Vagina (tissue), 2 donors: ENCODE measurements around the gene FGFBP1. TPM values are rescaled to one million over a fixed set of nuclear protein-coding genes. Genes with fewer than 3 reads are reported as not detected.

ENCODE experiments used
- DNase-seq, 2 donors: peaks; one replicate each; pipeline ENCODE4 v3.0.0-alpha.2; 2017; ENCODE audit errors: extremely low spot score in 2 of 2
- H3K27ac ChIP-seq: fragments of 200-600 bp; sonication (generic); one replicate; pipeline ENCODE4 v1.5.1; 2019
- H3K27me3 ChIP-seq: fragments of 200-600 bp; sonication (generic); one replicate; pipeline ENCODE4 v1.5.1; 2019
- H3K36me3 ChIP-seq, 2 donors: fragments of 200-600 bp; sonication (generic); one replicate each; pipeline ENCODE4 v1.5.1; 2017 to 2019
- H3K4me1 ChIP-seq: fragments of 200-600 bp; sonication (generic); one replicate; pipeline ENCODE4 v1.5.1; 2019
- H3K4me3 ChIP-seq, 2 donors: fragments of 200-600 bp; sonication (generic); 1 replicate in 1 of 2; 2 replicates in 1 of 2; pipeline ENCODE4 v1.5.1; 2016 to 2019
- H3K9me3 ChIP-seq: fragments of 200-600 bp; sonication (generic); one replicate; pipeline ENCODE4 v1.5.1; 2019
- CTCF ChIP-seq, 3 experiments: fragments of 450-650 bp in 2 of 3; fragments of 200-600 bp in 1 of 3; sonication (generic) in 1 of 3; IDR thresholded peaks; one replicate each; pipeline ENCODE4 v1.5.1; 2017 to 2019; ENCODE audit warnings: antibody characterized with exemption in 3 of 3, mild to moderate bottlenecking in 2 of 3, moderate library complexity in 2 of 3
- POLR2A ChIP-seq, 2 donors: fragments of 450-650 bp; IDR thresholded peaks; one replicate each; pipeline ENCODE4 v1.6.1; 2017; ENCODE audit warnings: antibody characterized with exemption in 2 of 2, mild to moderate bottlenecking in 2 of 2, moderate library complexity in 2 of 2
- POLR2AphosphoS5 ChIP-seq, 2 donors: sonication (generic); formaldehyde crosslinking; IDR thresholded peaks; one replicate each; pipeline ENCODE4 v1.9.0; 2017; ENCODE audit warnings: antibody characterized with exemption in 2 of 2, mild to moderate bottlenecking in 2 of 2, low read depth in 1 of 2; ENCODE audit not compliant: insufficient read depth in 1 of 2
- intact Hi-C: fragments of 100-400 bp; cut with DNase I; formaldehyde crosslinking; loops from one replicate; pipeline ENCODE4 v1.15.1; 2023
- total RNA-seq: library from RNA; depleted of rRNA; stranded (reverse); fragments of >200 nt; gene quantifications from one replicate; pipeline ENCODE4 v1.2.3, GENCODE V29; 2016

The FGFBP1 gene
- total RNA-seq, 1 donor from 2014 or later = 61.9 TPM

GRCh38 chr4:15914736-15915135 is 23.8 kb downstream of the FGFBP1 start:
- Histone ChIP-seq H3K4me3 (no peak overlapping the region), H3K27ac (no peak overlapping the region), H3K27me3 (no peaks in the 10 kb centered on the region), H3K9me3 (no peaks in the 10 kb centered on the region), H3K36me3 (no peaks in the 10 kb centered on the region), H3K4me1 (no peaks in the 10 kb centered on the region)
- TF ChIP-seq CTCF (IDR thresholded peaks at IDR 0.05) (no peak), POLR2AphosphoS5 (IDR thresholded peaks at IDR 0.05; ENCODE audit: insufficient read depth in 1 of 2, low read depth in 1 of 2) (no peak), POLR2A (IDR thresholded peaks at IDR 0.05) (no peak)
- DNase-seq = no peak
- intact Hi-C loops = no loop called here

GRCh38 chr4:15914291-15914690 is 24.2 kb downstream of the FGFBP1 start:
- Histone ChIP-seq H3K4me1 (no peaks in the 10 kb centered on the region), H3K4me3 (no peak overlapping the region), H3K36me3 (no peaks in the 10 kb centered on the region), H3K27me3 (no peaks in the 10 kb centered on the region), H3K9me3 (no peaks in the 10 kb centered on the region), H3K27ac (no peak overlapping the region)
- DNase-seq = no peak
- intact Hi-C loops = no loop called here
- no peak for TF ChIP-seq CTCF (IDR thresholded peaks at IDR 0.05)
- no peak for TF ChIP-seq POLR2A (IDR thresholded peaks at IDR 0.05)
- no peak for TF ChIP-seq POLR2AphosphoS5 (IDR thresholded peaks at IDR 0.05; ENCODE audit: insufficient read depth in 1 of 2, low read depth in 1 of 2)

GRCh38 chr4:15913631-15913970 is 24.9 kb downstream of the FGFBP1 start:
- no peaks in the 10 kb centered on the region for H3K27me3 ChIP-seq
- H3K36me3 ChIP-seq = no peaks in the 10 kb centered on the region
- TF ChIP-seq POLR2AphosphoS5 (IDR thresholded peaks at IDR 0.05; ENCODE audit: insufficient read depth in 1 of 2, low read depth in 1 of 2) (peak in 1 of 2 donors; percentile 45), POLR2A (IDR thresholded peaks at IDR 0.05) (no peak), CTCF (IDR thresholded peaks at IDR 0.05) (no peak)
- H3K27ac ChIP-seq = no peak overlapping the region
- no peaks in the 10 kb centered on the region for H3K4me1 ChIP-seq
- intact Hi-C loops = no loop called here
- no peak for DNase-seq
- no peak overlapping the region for H3K4me3 ChIP-seq
- no peaks in the 10 kb centered on the region for H3K9me3 ChIP-seq

- H3K4me3 ChIP-seq = no peak overlapping the region
- H3K27ac ChIP-seq = no peak overlapping the region
- DNase-seq = no peak
- H3K27me3 ChIP-seq = no peaks in the 10 kb centered on the region
- H3K36me3 ChIP-seq = no peaks in the 10 kb centered on the region
- H3K4me1 ChIP-seq = no peaks in the 10 kb centered on the region
- intact Hi-C loops = no loop called here
- TF ChIP-seq CTCF (IDR thresholded peaks at IDR 0.05) = no peak
- no peak for TF ChIP-seq POLR2AphosphoS5 (IDR thresholded peaks at IDR 0.05; ENCODE audit: insufficient read depth in 1 of 2, low read depth in 1 of 2)
- TF ChIP-seq POLR2A (IDR thresholded peaks at IDR 0.05) = no peak
- no peaks in the 10 kb centered on the region for H3K9me3 ChIP-seq
These were observed 25.4 kb downstream of the FGFBP1 start for GRCh38 chr4:15912961-15913630.

GRCh38 chr4:15912236-15912635 is 26.3 kb downstream of the FGFBP1 start:
- TF ChIP-seq CTCF (IDR thresholded peaks at IDR 0.05) (no peak), POLR2AphosphoS5 (IDR thresholded peaks at IDR 0.05; ENCODE audit: insufficient read depth in 1 of 2, low read depth in 1 of 2) (no peak)

More at GRCh38 chr4:15912236-15912635, 26.3 kb downstream of the FGFBP1 start:
- H3K4me1 ChIP-seq = peaks cover 5% of the 10 kb centered on the region
- intact Hi-C loops = no loop called here
- H3K4me3 ChIP-seq = no peak overlapping the region
- DNase-seq = no peak
- no peak overlapping the region for H3K27ac ChIP-seq
- no peaks in the 10 kb centered on the region for H3K27me3 ChIP-seq
- no peaks in the 10 kb centered on the region for H3K9me3 ChIP-seq
- H3K36me3 ChIP-seq = no peaks in the 10 kb centered on the region
